ENCODE data around the gene PTRH1.

The PTRH1 gene

GRCh38 chr9:127741831-127742434 lies 26.5 kb upstream of the PTRH1 start:
- DNase-seq (ENCODE audit: low read depth in 2 of 2): no peak

- no peak for DNase-seq (ENCODE audit: low read depth in 2 of 2)
Measured at GRCh38 chr9:127739614-127740330, 24.3 kb upstream of the PTRH1 start.

GRCh38 chr9:127738666-127739065 lies 23.2 kb upstream of the PTRH1 start:
- no peak for DNase-seq (ENCODE audit: low read depth in 2 of 2)

GRCh38 chr9:127735530-127736185 lies 20.2 kb upstream of the PTRH1 start:
- DNase-seq (ENCODE audit: low read depth in 2 of 2): no peak

GRCh38 chr9:127734747-127735529 lies 19.5 kb upstream of the PTRH1 start, which contains the start of gene TOR2A:
TOR2A (minus strand) TSS chr9:127735294; CDS start chr9:127735270, 24 bp downstream.
- DNase-seq (ENCODE audit: low read depth in 2 of 2): peak; percentile 93 to 98

GRCh38 chr9:127734247-127734746 lies 18.8 kb upstream of the PTRH1 start:
- DNase-seq (ENCODE audit: low read depth in 2 of 2): no peak

GRCh38 chr9:127733614-127734013 lies 18.2 kb upstream of the PTRH1 start:
- DNase-seq (ENCODE audit: low read depth in 2 of 2): no peak

GRCh38 chr9:127732444-127732843 lies 17.0 kb upstream of the PTRH1 start:
- no peak for DNase-seq (ENCODE audit: low read depth in 2 of 2)

GRCh38 chr9:127731938-127732337 lies 16.5 kb upstream of the PTRH1 start:
- DNase-seq (ENCODE audit: low read depth in 2 of 2): no peak

GRCh38 chr9:127730799-127731410 lies 15.4 kb upstream of the PTRH1 start:
- no peak for DNase-seq (ENCODE audit: low read depth in 2 of 2)

- no peak for DNase-seq (ENCODE audit: low read depth in 2 of 2)
Measured at GRCh38 chr9:127730262-127730661, 14.8 kb upstream of the PTRH1 start.

GRCh38 chr9:127729522-127730256 lies 14.2 kb upstream of the PTRH1 start:
- no peak for DNase-seq (ENCODE audit: low read depth in 2 of 2)

- DNase-seq (ENCODE audit: low read depth in 2 of 2): no peak
Measured at GRCh38 chr9:127728808-127729207, 13.3 kb upstream of the PTRH1 start.

GRCh38 chr9:127726871-127727270 lies 11.4 kb upstream of the PTRH1 start:
- no peak for DNase-seq (ENCODE audit: low read depth in 2 of 2)

GRCh38 chr9:127724012-127724411 lies 8.5 kb upstream of the PTRH1 start:
- DNase-seq (ENCODE audit: low read depth in 2 of 2): no peak

- DNase-seq (ENCODE audit: low read depth in 2 of 2): no peak
Measured at GRCh38 chr9:127723444-127723843, 8.0 kb upstream of the PTRH1 start.

GRCh38 chr9:127723013-127723412 lies 7.5 kb upstream of the PTRH1 start:
- no peak for DNase-seq (ENCODE audit: low read depth in 2 of 2)

GRCh38 chr9:127722055-127722745 lies 6.7 kb upstream of the PTRH1 start:
- DNase-seq (ENCODE audit: low read depth in 2 of 2): no peak

- no peak for DNase-seq (ENCODE audit: low read depth in 2 of 2)
Measured at GRCh38 chr9:127721391-127721821, 5.9 kb upstream of the PTRH1 start.

GRCh38 chr9:127720865-127721227 lies 5.4 kb upstream of the PTRH1 start:
- no peak for DNase-seq (ENCODE audit: low read depth in 2 of 2)

Data from stimulated activated CD4-positive, alpha-beta T cell treated with anti-CD3 and anti-CD28 coated beads, Interleukin-12 subunit alpha, Interleukin-12 subunit beta, amount 100 ng/mL, for 24 hours (primary cell).